Activated T-cell treated with anti-CD3 and anti-CD28 coated beads for 24 hours (primary cell): ENCODE measurements around the gene JAM2.

Source experiments
- DNase-seq: peaks from one replicate; pipeline ENCODE4 v3.0.0-alpha.2; 2020; ENCODE audit warnings: low read depth

The JAM2 gene

DNA sequence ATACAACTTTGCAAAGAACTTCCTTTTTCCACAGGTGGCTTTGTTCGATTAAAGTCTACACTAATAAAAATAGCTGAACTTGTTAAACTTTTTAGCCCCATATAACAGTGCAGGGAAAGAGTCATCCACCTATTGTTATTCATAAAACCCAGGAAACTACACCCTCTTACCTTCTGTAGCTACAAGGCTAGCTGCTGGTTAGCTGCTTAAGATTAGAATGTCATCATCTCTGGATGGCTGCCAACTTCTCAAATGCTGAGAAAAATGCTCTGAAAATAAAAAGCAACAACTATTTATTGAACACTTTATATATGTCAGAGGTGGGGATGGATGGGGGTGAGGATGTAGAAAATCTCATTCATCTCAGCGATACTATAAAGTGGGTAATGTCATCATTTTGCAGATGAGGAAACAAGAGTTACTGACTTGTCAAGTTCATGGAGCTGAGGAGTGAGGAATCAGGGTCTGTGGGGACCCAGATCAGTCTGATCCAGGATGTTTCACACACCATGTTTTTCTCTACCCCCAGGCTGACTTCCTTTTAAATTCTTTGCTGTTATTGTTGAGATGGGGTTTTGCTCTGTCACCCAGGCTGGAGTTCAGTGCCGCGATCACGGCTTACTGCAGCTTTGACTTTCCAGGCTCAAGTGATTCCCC, 78.6 kb downstream of the JAM2 start:
- DNase-seq, result no peak

DNA sequence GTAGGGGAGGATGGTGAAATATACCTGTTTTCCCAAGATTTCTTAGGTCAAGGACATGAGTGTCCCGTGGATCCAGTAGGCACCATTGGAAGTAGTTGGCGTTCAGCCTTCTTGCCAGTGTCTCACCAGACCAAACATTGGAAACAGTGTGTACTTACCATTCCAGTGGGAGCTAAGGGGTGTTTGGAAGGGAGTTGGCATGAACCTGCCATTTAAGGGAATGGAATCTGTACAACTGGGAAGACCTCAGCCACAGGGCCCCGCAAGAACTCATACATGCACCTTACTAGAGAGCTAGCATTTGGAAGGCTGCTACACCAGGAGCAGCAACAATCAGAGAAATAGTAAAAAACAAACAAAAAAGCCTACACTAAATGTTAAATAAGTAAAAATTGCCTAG, 82.9 kb downstream of the JAM2 start:
- DNase-seq, result no peak

DNA sequence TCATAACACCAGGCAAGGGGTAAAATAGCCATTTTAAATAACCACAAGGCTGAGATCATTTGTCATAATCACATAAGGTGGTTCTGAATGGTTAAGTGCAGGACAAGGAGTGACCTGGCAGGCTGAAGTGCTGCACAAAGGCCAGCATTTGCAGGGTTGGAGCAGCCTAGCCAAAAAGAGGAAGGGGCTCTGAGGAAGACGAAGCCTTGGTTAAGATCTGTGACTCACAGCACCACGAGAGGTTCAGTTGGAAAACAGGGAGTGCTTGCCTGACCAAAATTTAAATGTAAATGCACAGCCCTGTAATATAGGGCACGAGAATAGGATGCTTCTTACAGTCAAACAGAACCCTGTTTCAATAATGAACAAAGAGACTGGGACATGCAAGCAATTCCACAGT, 83.6 kb downstream of the JAM2 start:
- no peak for DNase-seq

DNA sequence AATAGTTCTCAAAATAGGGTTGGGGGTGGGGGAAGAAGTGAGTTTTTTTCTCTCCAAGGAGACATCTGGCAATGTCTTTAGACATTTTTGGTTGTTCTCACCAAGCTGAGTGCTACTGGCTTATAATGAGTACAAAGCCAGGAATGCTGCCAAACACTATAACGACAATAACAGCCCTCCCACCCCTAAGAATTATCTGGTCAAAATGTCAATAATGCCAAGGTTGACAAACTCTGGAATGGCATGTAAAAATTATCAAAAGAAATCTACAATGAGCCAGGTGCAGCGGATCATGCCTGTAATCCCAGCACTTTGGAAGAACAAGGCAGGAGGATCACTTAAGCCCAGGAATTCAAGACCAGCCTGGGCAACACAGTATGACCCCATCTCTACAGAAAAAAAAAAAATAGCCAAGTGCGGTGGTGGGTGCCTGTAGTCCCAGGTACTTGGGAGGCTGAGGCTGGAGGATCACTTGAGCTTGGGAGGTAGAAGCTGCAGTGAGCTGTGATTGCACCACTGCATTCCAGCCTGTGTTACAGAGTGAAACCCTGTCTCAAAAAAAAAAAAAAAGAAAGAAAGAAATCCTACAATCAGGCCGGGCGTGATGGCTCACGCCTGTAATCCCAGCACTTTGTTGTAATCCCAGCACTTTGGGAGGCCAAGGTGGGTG, 93.2 kb downstream of the JAM2 start:
- no peak for DNase-seq

DNA sequence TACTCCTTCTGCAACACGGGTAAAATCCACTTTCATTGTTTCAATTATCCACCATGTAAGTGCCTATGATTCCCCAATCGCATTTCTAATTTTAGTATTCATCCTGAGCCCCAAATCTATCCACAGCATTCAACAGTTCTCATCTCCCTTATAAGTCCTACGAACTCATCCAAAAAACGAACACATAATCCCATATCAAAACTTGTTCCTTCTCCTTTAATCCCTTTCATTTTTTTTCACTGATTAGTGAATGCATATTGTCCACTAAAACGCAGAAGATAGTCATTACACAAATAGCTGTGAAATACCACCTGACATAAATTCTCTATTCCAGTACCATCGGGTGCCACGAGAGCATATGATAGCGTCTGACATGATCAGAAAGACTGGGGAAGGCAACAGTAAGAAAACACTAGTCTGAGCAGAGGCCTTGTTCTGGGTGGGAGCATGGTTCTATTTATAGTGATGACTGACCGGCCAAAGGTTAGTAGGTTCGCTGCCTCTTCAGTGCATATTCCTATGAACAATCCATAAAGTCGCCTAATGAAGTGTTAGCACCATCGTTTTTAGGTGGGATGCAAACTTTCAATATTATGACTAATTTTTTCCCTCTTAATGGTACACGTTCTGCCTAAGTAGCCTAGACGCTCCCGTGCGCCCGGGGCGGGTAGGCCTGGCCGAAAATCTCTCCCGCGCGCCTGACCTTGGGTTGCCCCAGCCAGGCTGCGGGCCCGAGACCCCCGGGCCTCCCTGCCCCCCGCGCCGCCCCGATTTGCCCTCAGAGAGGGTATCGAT, 95.0 kb downstream of the JAM2 start:
- peak; percentile 27 for DNase-seq

DNA sequence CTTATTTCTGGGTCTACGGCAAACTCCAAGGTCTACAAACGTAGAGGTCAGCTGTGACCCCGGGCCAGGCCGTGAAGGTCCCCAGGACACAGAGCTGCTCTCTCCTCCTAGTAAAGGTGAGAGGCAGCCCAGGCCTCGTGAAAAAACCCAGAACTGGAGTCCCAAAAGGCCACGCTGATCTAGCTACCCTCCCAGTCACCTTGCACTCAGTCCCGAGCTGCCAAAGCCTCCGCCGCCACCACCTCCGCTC, 95.5 kb downstream of the JAM2 start:
- DNase-seq, result no peak

DNA sequence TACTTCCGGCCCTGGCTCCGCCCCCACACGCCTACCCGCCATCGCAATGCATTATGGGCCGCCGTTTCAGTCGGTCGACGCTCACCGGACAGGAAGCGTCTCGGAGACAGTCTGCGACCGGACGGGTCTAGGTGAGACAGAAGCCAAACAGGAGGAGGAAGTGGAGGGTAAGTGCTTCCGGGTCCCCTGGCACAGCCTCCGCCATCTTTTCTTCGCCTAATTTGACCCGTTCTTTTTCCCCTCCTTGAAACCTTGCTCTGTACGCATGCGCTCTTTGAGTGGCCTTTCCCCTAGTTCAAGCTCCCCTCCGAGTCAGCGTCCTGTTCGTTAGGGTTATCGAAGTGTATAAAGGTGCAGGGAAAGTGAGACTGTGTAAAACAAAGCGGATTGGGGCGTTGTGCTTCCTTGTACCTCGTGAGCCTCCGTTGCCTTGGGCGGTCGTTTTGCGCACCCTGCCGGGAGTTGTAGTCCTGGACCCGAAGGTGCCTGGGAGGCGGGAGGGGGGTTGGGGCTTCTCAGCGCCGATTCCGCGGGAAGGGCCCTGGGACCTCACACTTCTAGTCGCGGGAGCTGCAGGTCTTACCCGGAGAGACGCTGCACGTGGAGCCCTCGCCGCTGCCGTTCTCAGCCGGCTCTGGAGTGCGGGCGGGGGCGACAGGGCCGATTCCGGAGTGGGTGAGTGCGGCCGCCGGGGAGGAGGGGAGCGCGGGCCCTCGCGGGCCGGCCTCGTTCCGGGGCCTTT, 96.0 kb downstream of the JAM2 start, which contains the start of the genes ATP5PF and GABPA:
Gene ATP5PF, minus strand, starts transcription at position 1 of the 742 bp plus-strand sequence. CDS start 5,110 bp downstream, outside the sequence.
Gene GABPA, plus strand, starts transcription at position 69 of the 742 bp plus-strand sequence. CDS start 6,627 bp downstream, outside the sequence.
- peak; percentile 98 for DNase-seq

DNA sequence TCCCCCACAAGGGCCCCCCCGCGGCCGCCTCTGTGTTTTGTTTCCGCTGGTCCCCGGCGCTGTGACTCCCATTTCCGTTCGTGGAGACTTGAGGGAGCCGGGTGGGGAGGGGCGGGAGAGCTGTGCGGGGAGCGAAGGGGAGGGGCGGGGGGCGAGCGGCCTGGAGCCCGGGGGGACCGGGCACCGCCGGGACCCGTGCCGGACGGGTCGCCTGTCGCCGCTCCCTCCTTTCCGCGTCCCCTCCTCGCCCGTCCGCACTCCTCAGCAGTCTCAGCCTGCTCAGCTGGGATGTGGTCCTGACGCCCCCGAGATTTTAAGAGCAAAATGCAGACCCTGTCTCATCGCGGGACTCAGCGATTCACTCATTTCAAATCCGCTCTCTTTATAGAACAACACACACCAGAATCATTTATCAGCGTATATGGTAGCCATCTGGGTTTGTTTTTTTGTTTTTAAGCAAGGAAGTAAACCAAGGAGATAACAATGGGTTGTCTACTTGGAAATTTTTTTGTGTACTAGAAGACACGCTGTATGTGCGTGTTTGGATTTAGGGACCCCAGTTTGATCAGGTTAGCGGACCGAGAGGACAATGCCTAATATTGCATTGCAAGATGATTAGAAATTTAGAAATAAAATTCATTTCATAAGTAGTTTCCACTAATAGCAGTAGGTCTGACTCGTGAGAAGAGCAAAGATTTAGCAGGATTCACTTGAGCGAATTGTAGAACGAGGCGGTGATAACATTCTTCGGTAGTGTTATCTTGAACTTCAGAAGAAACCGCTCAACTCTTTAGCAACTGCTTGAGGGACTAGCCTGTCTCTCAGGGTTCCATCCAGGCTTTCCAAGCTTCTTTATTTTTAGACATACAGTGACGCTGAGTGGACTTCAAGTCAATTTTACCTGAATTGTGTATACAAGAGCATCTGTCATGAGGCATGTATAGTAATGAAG, 96.9 kb downstream of the JAM2 start:
- peak; percentile 74 for DNase-seq

DNA sequence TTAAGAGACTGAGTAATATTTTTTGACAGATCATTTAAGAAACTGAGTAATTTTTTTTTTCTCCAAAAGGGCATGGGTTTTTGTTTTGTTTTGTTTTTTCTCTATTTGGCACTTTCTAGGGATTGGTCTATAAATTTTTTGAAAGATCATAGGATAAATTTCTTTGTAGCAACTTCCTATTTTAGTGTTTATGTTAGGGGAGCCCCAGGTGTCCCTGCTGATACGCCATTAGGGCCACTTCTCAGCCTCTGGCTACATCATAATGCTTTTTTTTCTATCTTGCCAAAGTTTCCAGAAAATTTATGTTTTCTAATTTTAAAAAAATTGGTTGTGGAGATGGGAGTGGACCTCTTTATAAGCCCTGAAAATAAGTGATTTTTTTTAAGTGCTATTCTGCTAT, 98.4 kb downstream of the JAM2 start:
- DNase-seq, result no peak

DNA sequence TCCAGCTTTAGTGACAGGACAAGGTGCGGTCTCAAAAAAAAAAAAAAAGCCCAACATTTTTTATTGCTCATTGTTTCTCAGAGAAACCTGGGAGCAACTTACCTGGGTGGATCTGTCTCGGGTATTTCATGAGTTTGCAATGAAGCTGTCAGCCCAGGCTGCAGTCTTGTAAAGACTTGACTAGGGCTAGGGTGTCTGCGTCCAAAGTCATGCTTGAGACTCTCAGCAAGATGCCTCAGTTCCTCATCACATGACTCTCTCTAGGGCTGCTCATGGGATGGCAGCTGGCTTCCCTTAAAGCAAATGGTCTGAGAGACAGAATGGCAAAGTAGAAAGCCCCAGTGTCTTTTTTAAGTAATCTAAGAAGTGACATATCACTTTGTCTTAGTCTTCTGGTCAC, 103.8 kb downstream of the JAM2 start:
- DNase-seq, result no peak

DNA sequence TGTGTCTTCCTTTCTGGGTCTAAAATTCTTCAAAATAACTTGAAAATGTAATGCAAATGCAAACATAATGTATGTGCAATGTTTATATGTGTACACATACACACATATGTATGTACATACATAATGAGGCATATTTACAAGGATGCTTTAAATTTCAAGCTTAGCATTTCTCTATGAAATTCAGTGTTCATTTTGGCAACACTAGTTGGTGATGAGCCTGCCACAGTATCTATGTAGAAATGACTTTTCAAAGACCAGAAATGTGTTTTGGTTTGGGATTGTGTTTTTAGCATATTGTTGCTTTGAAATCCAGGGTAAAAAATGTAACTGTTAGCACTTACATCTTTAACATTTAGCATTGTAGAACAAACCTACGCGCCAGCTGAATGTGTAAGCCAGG, 105.8 kb downstream of the JAM2 start:
- DNase-seq, result no peak

DNA sequence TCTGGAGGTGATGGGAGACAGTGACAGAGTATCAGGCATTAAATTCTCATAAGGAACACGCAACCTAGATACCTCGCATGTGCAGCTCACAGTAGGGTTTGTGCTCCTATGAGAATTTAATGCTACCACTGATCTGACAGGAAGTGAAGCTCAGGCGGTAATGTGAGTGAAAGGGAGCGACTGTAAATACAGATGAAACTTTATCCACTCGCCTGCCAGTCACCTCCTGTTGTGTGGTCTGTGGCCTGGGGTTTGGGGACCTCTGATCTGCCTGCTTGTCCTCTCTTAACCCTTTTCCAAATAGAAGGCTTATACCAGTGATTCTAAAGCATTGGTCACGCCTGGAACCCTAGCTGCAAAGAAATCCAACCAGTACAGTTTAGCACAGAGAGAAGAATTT, 111.0 kb downstream of the JAM2 start:
- no peak for DNase-seq

DNA sequence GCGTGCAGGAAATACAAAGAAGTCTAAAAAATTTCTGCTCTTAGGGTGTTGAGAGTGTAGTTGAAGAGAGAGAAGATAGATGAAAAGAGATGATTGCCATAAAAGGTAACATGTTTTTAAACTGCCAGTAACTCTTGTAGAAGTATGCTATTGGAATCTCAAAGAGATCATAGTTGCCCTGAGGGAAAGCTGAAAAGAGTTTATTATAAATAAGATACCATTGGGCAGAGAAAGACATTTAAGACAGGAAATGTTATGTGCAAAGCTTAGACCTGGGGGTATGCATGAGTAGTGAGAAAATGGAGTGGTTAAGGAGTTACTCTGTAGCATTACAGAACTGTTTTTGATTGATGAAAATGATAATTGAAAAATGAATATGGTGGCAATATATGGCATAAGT, 113.4 kb downstream of the JAM2 start:
- no peak for DNase-seq

DNA sequence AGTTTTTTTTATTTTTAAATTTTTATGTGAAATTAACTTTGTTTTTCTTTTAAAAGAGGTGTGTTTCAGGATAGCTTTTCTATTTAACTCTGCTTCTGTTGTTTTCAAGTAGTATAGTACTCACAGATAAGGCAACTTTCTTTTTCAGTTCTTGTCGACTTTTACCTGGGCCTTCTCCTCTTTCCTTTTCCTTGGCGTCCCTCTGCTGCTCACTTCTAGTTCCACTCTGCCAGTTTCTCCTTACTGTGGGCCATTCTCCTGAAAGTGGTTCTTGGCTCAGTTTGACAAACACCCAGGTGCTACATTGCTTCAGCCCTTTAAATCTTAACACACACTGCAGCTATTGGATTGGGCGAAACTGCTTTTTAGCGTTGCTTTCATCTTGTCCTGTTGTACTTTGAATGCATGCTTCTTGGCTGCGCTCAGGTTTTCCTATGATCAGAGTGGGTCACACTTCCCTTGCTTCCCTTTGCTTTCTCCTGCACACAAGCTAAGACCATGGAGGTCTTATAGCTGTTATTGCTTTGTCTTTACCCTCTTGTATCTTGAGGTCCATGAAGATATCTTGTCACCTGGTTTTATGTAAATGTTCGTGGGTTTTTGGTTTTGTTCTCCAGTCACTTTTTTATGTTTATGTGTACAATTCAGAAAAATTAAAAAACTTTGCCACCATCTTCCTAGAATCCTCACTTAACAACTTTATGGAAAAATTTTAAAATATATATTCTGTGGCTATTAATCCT, 117.3 kb downstream of the JAM2 start:
- no peak for DNase-seq

DNA sequence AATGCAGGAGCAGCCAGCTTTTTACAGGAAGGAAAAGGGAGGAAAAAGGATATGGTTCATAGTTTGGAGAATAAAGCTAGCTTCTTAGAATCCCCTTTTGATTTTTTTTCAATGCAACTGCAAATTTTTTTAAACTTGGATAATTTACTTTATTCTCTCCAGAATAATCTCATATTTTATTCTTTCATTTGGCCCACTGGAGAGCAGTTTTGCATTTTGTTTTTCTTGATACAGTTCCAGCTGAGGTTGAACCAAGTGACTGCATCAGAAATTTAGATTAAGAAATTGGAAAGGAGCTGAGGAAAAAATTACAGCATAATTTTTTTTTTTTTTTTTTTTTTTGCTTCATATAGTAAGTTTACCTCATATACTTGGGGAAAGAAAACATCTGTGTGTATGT, 118.5 kb downstream of the JAM2 start:
- no peak for DNase-seq

DNA sequence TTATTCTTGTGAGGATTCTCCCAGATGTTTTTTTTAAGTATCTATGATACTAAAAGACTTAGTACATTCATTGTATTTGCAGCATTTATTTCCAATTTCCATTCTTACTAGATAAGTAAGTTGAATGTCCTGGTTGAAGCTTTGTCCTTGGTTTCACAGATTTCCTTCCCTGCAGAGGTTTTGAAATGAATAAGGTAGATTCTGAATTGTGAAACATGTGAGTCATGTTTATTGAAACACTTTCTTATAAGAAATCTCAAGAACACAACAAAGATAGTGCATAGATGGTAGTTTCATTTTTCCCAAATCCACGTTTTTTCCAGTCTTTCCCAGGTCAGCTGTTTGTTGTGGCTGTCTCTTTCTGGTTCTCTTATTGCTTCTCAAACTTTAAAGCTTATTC, 120.5 kb downstream of the JAM2 start:
- DNase-seq, result no peak

DNA sequence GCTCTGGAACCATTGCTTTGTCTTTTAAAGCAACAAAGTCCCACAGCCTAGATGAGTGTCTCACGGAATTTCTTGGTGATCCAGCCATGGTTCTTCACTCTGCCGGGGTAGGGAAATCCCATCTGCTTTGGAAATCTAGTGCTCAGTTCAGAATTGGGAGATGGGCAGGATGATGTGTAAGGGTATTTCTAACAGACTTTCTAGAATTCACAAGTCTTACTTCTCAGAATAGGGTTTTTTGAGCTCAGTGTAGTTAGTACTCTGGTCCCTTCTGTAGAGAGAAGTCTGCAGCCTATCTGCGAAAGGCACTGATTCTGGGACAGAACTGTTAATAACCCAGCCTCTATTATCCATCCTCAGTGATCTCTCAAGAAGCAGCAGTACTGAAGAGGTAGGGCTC, 121.0 kb downstream of the JAM2 start:
- no peak for DNase-seq

DNA sequence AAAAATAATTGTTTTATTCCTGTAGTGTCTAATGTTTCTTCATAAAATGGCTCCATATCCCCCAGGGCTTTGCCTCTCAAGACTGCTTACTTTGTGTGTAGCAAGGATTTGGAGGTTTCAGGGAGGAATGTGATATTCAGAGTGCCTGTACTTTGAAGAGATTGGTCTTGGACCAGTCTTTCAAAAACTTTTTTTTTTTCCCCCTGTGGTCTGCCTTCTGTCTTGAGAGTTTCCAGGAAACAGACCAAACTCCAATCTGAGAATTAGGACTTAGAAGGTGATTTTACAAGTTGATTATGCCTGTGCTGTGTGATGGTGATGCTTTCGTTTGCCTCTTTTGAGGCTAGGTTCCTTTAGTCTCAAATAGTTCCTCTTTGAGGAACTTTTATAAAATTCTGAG, 121.6 kb downstream of the JAM2 start:
- no peak for DNase-seq

DNA sequence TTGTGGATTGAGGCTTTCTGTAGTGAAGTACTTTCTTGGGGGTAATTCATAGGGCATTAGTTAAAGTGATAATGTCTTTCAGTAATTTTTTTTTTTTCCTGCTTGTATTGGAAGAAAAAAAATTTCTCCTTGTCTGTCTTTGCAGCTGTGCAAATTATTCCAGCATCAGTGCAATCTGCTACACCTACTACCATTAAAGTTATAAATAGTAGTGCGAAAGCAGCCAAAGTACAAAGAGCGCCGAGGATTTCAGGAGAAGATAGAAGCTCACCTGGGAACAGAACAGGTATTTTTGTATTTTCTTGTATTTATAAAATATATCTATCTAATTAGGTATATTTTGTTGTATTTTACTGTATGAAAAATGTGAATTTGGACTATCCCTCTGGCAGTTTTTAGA, 125.0 kb downstream of the JAM2 start:
- DNase-seq, result no peak
